Medulla oblongata (tissue), 1 donor: ENCODE data around the gene KCNK4.

Source experiments
- DNase-seq: peaks from one replicate; pipeline ENCODE4 v3.0.0-alpha.2; 2015; ENCODE audit errors: extremely low spot score

Gene KCNK4

DNA sequence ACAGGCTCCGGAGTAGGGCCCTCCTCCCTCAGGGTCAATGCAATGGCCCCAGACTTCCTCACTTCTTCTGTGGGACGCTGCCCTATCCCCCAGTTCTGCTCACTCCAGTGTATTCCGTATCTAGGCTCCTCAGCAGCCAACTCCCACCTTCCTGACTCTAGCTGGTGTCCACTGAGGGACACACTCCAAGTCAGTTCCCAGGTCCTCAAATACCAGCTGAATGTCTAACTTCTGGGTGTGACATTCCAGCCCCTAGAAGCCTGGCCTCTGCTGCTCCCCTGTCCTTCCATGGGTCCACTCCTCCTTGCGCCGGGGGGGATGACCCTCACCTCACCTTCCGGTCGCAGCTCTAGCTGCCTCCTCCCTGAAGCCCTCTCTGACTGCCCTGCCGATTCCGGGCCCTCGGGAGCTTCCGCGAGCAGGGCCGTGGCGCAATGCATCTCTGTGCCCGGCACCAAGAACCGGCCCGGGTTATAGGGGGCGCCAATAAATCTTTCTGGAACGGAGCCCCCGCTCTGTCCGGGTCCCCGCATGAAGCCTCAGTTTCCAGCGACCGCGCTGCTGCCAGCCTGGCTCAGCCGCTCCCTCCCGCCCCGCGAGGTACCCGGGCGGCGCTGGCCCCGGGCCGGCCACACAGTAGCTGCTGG lies 22.1 kb upstream of the KCNK4 start:
- peak; percentile 33 for DNase-seq

DNA sequence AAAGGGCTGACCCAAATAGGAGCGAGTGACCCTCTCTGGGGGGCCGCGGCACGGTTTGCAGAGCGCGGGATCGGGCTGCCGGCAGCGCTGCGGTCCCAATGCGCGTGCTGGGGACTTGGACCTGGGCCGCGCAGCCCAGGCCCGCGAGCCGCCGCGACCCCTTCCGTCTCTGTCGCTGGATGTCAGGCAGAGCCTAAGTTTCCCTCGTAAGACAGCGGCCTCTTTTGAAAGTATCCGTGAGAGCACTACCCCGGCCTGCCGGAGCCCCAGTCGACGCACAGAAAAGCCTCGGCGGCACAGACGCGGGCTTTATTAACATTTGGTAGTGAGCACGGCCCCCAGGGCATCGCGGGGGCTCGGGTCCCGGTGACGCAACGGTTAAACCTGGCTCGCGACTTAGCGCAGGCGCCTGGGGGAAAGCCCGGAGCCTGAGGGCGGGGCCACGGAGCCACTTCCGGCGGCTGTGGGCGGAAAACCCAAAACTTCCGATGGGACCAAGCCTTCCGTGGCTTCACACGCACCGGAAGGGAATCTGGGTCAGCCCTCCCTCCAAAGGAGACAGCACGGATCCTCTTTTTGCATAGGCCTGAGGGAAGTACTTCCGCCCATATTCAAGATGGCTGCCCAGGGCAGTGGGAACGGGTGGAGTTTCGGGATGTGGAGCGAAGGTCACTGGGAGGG lies 21.4 kb upstream of the KCNK4 start:
- DNase-seq, result peak; percentile 100

DNA sequence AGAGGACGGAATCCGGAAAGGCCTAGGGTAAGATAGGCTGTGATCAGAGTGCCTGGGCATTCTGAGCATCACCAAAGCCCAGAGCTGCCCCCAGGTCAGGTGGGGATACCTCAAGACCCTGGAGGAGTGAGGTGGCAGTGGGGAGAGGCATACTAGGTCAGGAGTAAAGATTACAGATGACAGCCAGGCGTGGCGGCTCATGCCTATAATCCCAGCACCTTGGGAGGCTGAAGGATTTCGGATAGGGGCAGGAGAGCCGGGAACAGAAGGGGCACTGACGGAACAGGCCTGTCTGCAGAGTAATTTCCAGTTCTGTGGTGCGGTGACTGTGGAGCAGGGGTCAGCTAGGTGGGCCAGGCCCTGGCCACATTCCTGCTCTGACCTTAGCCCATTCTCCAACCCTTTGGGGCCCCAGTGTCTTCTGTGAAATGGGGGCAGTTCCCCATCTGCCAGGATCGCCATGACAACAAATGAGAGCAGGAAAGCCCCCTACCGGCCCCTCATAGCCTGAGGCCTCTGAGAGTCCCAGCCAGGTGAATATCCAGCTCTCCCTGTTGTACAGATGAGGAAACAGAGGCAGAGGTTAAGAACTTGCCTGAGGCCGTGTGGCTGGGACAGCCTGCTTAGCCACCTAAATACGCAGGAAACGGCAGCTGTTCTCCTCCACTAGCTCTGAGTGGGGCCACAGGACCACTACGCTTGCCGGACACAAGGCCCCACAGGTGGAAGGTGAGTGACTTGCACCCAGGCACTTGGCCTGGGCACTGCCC lies 15.9 kb upstream of the KCNK4 start:
- DNase-seq, result no peak

DNA sequence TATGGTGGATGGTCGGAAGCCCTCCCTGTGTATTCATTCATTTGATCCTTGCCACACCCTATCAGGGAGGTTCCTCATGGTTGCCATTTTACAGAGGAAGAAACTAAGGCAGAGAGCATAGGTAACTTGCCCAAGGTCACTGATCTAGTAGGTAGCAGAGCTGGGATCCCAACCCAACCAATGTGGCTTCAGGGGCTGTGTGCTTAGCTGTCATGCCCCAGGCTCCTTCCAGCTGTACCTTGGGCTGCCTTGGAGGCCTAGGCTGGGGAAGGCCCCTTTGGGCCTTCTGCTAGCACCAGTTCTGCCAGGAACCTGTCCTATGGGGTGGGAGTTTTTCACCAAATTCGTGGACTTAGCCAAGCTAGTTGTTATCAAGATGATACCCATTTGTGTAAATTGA lies 15.3 kb upstream of the KCNK4 start:
- no peak for DNase-seq

DNA sequence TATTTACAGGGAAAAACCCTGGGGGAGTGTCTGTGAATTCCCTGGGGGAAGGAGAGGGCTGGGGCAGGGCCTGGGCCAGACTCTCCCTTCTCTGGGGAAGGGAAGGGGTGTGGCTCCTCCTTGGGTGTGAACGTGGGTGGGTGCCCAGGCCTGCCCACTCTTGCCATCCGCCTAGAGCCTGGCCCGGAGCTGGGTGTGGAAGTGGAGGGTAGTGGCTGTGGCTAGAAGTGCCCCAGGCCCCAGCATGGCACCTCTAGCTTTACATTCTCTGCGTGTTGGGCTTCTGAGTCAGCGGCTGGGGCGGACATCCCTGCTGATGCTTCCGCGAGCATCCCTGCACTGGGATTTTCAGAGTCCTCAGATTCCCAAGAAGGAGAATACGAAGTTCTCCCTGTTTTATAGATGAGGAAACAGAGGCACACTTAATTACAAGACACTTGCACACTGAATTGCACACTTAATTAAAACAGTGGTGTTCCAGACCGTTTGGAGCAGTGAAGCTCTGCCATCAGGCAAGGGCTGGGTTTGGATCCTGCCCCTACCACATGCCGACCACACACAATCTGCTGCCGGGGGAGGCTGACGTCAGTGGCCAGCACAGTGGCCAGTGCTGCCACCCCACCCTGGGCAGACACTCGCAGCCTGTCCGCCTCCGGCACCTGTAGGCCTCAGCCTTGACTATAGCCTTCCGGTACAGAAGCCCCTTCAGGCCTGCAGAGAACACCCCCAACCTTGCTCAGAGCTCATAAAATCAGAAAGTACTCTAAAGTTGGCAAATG lies 14.3 kb upstream of the KCNK4 start:
- DNase-seq, result no peak

DNA sequence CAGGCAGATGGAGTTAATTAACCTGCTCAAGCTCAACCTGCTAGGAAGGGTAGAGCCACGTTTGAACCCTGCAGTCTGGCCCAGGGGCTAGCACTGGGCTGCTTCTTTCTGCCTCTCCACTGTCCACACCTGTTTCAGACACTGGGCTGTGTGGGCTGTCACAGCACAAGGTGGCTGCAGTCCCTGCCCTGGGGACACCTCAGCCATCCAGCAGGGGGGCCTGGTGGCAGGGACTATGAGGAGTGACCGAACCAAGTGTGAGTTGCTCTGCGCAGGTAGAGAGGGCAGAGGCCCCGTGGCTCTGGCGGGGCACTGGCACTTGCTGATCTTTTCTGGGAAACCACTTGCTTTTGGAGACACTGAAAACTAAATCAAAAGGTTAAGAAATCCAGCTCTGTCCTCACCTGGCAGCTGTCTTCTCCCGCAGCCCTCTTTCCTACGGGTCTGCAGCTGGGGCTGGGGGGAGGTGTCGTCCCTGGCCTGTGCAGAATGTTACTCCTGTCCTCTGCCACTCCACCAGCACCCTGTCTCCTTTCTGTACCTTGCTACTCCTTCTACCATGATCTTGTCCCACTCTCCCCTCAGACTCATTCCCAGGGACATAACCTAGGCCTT lies 12.4 kb upstream of the KCNK4 start:
- no peak for DNase-seq

DNA sequence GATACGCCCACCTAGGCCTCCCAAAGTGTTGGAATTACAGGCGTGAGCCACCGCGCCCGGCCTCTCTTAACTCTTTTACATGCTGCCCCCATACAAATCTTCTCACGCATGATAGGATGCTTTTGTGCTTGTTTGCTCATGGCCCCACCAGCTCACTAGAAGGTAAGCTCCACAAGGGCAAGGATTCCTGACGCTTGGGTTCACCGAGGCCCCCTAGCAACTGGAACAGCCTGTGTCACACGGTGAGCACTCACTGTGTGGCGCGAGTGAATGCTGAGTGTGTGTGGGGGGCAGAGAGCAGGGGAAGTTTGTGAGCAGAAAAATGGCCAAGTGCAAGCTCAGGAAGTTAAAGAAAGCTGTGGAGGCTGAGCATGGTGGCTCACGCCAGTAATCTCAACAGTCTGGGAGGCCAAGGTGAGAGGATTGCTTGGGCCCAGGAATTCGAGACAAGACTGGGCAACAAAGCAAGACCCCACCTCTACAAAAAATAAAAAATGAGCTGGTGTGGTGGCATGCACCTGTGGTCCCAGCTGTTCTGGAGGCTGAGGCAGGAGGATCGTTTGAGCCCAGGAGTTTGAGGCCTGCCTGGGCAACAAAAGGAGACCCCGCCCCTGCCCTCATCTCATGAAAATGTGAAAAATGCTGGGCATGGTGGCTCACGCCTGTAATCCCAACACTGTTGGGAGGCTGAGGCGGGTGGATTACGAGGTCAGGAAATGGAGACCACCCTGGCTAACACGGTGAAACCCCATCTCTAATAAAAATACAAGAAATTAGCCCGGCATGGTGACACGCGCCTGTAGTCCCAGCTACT lies 8.9 kb upstream of the KCNK4 start:
- no peak for DNase-seq

DNA sequence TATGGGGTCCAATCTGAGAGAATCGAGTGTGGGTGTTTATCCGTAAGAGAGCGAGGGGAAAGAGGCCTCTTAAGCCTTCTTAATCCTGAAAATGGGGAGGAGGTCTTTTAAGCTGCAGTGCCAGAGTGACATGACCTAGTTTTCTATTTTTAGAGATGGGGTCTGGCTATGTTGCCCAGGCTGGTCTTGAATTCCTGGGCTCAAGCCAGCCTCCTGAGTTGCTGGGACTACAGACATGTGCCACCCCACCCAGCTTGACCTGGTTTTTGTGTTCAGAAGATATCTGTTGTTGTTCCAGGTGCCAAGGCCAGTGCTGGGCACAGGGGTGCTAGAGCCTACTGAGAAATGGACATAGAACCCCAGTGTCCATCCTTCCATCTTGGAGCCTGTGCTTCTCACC lies 8.0 kb upstream of the KCNK4 start:
- no peak for DNase-seq

DNA sequence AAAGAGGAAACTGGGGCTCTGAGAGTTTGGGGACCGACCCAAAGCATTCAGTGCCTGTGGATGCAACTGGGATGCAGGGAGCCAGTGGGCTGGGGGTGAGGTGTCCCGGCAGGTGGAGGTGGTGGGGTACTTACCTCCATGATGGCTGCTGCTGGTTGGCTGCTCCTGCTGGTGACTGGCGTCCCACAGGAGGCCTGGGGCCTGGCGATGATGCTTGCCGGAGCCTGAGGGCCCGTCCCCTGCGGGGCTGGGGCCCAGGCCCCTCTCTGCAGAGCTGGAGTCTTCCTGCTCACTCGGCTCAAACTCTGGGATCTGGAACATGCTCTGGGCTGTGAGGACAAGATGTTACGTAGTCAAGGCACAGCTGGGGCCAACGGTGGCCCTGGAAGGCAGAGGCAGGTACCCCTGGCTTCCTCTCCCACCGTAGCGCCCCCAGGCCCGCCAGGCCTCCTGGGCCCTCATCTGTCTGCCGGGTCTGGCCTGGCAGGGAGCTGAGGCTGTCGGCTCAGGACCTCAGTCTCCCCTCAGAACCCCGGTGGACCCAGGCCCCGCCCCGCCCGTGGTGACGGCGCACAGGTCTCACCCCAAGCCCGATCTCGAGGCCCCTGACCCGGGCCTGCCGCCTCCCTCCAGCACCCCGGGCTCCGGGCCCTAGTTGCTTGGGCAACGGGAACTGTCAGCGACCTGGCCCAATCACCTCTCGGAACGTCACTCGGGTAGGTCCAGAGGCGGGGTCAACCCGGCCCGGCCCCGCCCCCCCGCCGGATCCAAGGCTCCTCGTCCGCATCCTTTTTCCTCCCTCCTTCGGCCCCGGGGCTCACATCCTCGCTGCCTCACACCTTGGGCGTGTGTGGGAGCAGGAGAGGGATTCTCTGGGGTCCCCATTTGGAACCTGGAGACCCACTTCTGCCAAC lies 6.8 kb upstream of the KCNK4 start, which contains the start of gene BAD:
Gene BAD (minus strand): TSS at position 618 of the 914 bp plus-strand sequence. CDS start 297 bp downstream, at position 321.
- DNase-seq, result peak; percentile 98

DNA sequence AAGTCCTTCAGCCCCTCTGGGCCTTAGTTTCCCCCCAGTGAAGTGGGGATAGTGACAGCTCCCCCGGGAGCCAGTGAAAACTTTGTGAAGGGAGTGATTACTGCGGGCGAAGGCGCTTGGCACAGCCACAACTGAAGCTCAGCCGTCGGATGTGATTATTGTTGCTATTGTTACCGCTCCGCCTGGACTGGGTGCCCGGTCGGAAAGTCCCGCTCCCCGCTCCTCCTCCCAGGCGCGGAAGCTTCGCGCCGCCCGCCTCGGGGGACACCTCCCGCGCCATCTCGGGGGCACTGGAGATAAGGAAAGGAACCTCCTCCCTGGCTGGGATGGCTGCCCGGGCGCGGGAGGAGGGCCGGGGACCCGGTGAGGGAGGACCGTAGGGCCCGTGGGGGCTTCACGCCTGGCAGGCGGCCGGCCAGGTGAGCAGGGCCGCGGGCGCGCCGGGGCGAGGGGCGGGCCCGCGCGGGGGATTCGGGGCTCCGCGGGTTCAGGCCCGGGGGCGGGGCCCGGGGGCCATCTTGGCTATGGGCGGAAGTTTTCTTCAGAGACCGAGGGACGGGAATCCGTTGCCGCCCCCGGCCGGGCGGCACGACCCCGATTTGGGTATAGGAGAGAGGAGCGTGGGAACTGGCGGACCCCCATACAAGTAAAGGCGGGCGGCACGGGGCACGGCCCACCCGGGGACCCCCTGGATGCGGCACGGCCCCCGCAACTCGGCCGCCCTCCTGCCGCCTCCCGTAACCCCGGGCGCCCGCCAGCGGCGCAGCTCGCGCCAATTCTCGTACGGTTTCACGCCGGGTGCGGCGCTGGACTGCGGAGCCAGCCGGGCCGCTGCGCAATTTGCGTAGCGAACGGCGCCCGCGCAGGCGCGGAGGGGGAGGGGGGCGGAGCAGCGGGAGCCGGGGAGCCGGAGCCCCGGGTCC lies 5.9 kb upstream of the KCNK4 start, which contains the start of gene GPR137:
Gene GPR137 (plus strand): TSS at position 887 of the 923 bp plus-strand sequence. CDS start 677 bp downstream, outside the sequence.
- DNase-seq, result peak; percentile 89

DNA sequence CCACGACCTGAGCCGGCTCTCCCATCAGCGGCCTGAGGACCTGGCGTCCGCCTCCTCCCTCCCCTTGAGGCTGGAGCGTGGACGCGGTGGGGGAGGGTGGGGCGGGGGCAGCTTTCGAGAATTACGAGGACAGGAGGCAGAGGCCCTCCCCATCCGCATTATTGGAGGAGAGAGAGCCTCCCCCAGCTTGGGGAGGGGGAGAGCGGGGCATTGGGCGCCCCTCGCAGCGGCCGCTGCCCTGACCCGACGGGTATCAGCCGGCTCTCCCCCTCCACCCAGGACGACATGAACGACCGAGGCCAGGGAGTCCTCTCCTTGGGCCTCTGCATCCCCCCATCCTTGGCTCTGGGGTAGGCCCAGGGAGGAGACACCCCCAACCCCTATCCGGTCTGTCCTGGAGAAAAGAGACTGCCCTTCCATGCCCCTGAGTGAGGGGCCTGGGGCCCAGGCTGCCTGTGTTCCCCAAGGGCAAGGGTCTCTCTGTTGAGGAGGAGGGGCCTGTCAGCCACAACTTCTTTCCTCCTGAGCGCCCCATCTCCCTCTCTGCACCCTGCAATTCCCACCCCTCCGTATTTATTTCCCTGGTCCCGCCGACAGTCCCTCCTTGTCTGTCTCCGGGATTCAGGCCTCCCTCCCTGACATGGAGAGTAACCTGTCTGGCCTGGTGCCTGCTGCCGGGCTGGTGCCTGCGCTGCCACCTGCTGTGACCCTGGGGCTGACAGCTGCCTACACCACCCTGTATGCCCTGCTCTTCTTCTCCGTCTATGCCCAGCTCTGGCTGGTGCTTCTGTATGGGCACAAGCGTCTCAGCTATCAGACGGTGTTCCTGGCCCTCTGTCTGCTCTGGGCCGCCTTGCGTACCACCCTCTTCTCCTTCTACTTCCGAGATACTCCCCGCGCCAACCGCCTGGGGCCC lies 5.0 kb upstream of the KCNK4 start:
- no peak for DNase-seq

DNA sequence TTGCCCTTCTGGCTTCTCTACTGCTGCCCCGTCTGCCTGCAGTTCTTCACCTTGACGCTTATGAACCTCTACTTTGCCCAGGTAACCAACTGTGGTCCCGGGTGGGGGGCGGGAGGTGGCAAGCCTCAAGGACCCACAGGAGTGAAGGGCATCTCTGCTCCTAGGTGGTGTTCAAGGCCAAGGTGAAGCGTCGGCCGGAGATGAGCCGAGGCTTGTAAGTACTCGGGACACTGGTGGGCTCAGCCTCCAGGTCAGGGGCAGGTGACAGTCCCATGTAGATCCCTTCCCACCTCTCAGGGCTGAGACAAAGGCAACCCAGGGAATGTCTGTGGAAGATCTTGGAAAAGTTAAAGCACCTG lies 4.3 kb upstream of the KCNK4 start:
- DNase-seq, result no peak

DNA sequence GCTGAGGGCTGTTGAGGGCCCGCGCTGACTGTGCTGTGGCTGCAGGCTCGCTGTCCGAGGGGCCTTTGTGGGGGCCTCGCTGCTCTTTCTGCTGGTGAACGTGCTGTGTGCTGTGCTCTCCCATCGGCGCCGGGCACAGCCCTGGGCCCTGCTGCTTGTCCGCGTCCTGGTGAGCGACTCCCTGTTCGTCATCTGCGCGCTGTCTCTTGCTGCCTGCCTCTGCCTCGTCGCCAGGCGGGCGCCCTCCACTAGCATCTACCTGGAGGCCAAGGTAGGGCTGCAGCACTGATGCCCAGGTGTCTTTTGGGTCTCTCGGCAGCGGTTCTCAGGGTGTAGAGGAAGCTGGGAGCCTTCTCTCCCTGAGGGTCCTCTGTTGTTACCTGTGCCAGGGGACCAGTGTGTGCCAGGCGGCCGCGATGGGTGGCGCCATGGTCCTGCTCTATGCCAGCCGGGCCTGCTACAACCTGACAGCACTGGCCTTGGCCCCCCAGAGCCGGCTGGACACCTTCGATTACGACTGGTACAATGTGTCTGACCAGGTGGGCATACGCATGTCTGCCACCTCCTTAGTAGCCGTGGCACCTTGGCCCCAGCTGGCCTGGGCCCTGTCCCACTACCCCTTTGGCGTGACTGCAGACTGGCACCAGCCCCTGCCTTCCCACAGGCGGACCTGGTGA lies 3.3 kb upstream of the KCNK4 start:
- no peak for DNase-seq

DNA sequence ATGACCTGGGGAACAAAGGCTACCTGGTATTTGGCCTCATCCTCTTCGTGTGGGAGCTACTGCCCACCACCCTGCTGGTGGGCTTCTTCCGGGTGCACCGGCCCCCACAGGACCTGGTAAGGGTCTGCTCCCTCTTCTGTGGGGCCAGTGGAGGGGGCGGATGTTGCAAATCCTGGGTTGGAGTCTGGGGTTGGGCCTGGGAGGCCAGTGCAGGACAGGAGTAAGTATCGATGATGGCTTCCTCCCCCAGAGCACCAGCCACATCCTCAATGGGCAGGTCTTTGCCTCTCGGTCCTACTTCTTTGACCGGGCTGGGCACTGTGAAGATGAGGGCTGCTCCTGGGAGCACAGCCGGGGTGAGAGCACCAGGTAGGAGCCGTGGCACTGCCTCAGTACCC lies 2.8 kb upstream of the KCNK4 start:
- DNase-seq, result no peak

DNA sequence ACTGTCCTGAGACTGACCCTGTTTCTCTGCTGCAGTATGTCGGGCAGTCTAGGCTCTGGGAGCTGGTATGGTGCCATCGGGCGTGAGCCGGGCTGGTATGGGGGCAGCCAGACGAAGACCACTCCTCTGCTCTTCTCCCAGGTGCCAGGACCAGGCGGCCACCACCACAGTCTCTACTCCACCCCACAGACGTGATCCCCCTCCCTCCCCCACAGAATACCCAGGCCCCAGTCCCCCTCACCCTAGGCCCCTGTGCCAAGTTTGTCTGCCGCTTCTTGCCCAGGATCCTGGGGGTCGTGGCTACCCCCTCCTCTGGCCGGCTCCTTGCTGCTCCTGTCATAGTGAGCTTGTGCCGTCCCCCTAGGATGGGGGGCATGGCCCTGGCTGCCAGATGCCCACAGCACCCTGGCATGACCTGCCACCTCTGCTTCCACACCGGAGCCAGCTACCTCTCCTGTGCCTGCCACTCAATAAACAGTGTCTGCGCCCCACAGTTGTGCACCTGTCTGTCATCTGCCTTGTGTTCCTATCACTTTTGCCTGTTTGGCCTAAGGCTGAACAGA lies 2.0 kb upstream of the KCNK4 start:
- no peak for DNase-seq
